Measurements from ENCODE around the gene OAS1. TPM values are rescaled to one million over a fixed set of nuclear protein-coding genes. Genes with fewer than 3 reads are reported as not detected.
"Not testable (repeated sequence)": the region's sequence is repeated elsewhere in the genome, so short reads cannot be mapped to it uniquely, and the experiment has no call there.

Gene OAS1
- total RNA-seq, 2 experiments from 2014 or later = 46.0 to 49.1 TPM

GRCh38 chr12:112941528-112942335 lies 35.0 kb downstream of the OAS1 start:
- Mint-ChIP-seq H3K27ac (no peak overlapping the region), H3K4me3 (no peak overlapping the region), H3K9me3 (no peaks in the 10 kb centered on the region), H3K27me3 (no peaks in the 10 kb centered on the region), H3K36me3 (peaks cover 5% of the 10 kb centered on the region), H3K4me1 (ENCODE audit: low read depth) (peaks cover 28% of the 10 kb centered on the region)
- intact Hi-C loops (cut with micrococcal nuclease) = no loop called here
- POLR2A ChIA-PET = interaction anchor here (1.2 kb wide), 1 partner anchor 36 kb away, joined by 3 read pairs; the partner anchor contains the start of gene OAS2
- CTCF ChIA-PET = interaction anchor here (0.7 kb wide), 1 partner anchor 52 kb away, joined by 4 read pairs; no protein-coding TSS in a partner anchor
- no peak for DNase-seq

GRCh38 chr12:112942572-112942971 lies 35.8 kb downstream of the OAS1 start:
- Mint-ChIP-seq H3K27ac (no peak overlapping the region), H3K36me3 (peaks cover 13% of the 10 kb centered on the region), H3K4me3 (no peak overlapping the region), H3K4me1 (ENCODE audit: low read depth) (peaks cover 23% of the 10 kb centered on the region), H3K27me3 (no peaks in the 10 kb centered on the region), H3K9me3 (peaks cover 4% of the 10 kb centered on the region)
- ChIA-PET POLR2A (interaction anchor here (0.7 to 1.2 kb wide), 2 partner anchors 25 to 36 kb away, joined by 3 read pairs; partner anchors contain the start of gene OAS2), CTCF (no interaction called here)
- intact Hi-C loops (cut with micrococcal nuclease) = no loop called here
- DNase-seq = no peak

GRCh38 chr12:112944024-112944690 lies 37.4 kb downstream of the OAS1 start:
- POLR2A ChIA-PET = no interaction called here
- Mint-ChIP-seq H3K27ac (no peak overlapping the region), H3K4me3 (no peak overlapping the region), H3K9me3 (peaks cover 4% of the 10 kb centered on the region), H3K27me3 (no peaks in the 10 kb centered on the region), H3K4me1 (ENCODE audit: low read depth) (peaks cover 14% of the 10 kb centered on the region), H3K36me3 (peaks cover 14% of the 10 kb centered on the region)
- intact Hi-C loops (cut with micrococcal nuclease) = no loop called here
- CTCF ChIA-PET = interaction anchor here (1.6 kb wide), 1 partner anchor 49 kb away, joined by 5 read pairs; no protein-coding TSS in a partner anchor
- no peak for DNase-seq

- Mint-ChIP-seq H3K4me3 (no peak overlapping the region), H3K27ac (no peak overlapping the region), H3K9me3 (peaks cover 4% of the 10 kb centered on the region), H3K4me1 (ENCODE audit: low read depth) (peaks cover under 1% of the 10 kb centered on the region), H3K36me3 (peaks cover 19% of the 10 kb centered on the region), H3K27me3 (no peaks in the 10 kb centered on the region)
- ChIA-PET CTCF (no interaction called here), POLR2A (no interaction called here)
- DNase-seq = no peak
- intact Hi-C loops (cut with micrococcal nuclease) = no loop called here
Measured at GRCh38 chr12:112945515-112945914, 38.8 kb downstream of the OAS1 start.

- Mint-ChIP-seq H3K36me3 (peaks cover 27% of the 10 kb centered on the region), H3K4me3 (no peak overlapping the region), H3K4me1 (ENCODE audit: low read depth) (no peaks in the 10 kb centered on the region), H3K27me3 (no peaks in the 10 kb centered on the region), H3K9me3 (peaks cover 4% of the 10 kb centered on the region), H3K27ac (no peak overlapping the region)
- ChIA-PET CTCF (interaction anchor here (0.5 kb wide), 1 partner anchor 150 kb away, joined by 3 read pairs; no protein-coding TSS in a partner anchor), POLR2A (no interaction called here)
- no peak for DNase-seq
- intact Hi-C loops (cut with micrococcal nuclease) = no loop called here
Measured at GRCh38 chr12:112946236-112947000, 39.7 kb downstream of the OAS1 start.

GRCh38 chr12:112947314-112947713 lies 40.6 kb downstream of the OAS1 start:
- Mint-ChIP-seq H3K36me3 (peaks cover 32% of the 10 kb centered on the region), H3K27me3 (no peaks in the 10 kb centered on the region), H3K27ac (no peak overlapping the region), H3K4me3 (no peak overlapping the region), H3K9me3 (peaks cover 5% of the 10 kb centered on the region), H3K4me1 (ENCODE audit: low read depth) (no peaks in the 10 kb centered on the region)
- intact Hi-C loops (cut with micrococcal nuclease) = no loop called here
- POLR2A ChIA-PET = no interaction called here
- no peak for DNase-seq
- CTCF ChIA-PET = interaction anchor here (0.5 kb wide), 1 partner anchor 149 kb away, joined by 3 read pairs; no protein-coding TSS in a partner anchor

GRCh38 chr12:112947761-112948160 lies 41.0 kb downstream of the OAS1 start:
- DNase-seq = no peak
- Mint-ChIP-seq H3K4me1 (ENCODE audit: low read depth) (no peaks in the 10 kb centered on the region), H3K27ac (no peak overlapping the region), H3K36me3 (peaks cover 36% of the 10 kb centered on the region), H3K4me3 (no peak overlapping the region), H3K9me3 (peaks cover 8% of the 10 kb centered on the region), H3K27me3 (no peaks in the 10 kb centered on the region)
- ChIA-PET CTCF (interaction anchor here (1.4 kb wide), 1 partner anchor 45 kb away, joined by 6 read pairs; no protein-coding TSS in a partner anchor), POLR2A (no interaction called here)
- intact Hi-C loops (cut with micrococcal nuclease) = no loop called here

- Mint-ChIP-seq H3K27ac (no peak overlapping the region), H3K4me3 (no peak overlapping the region), H3K27me3 (no peaks in the 10 kb centered on the region), H3K9me3 (peaks cover 11% of the 10 kb centered on the region), H3K4me1 (ENCODE audit: low read depth) (no peaks in the 10 kb centered on the region), H3K36me3 (peaks cover 40% of the 10 kb centered on the region)
- DNase-seq = no peak
- CTCF ChIA-PET = interaction anchor here (1.4 kb wide), 1 partner anchor 44 kb away, joined by 6 read pairs; no protein-coding TSS in a partner anchor
- POLR2A ChIA-PET = no interaction called here
- intact Hi-C loops (cut with micrococcal nuclease) = no loop called here
Measured at GRCh38 chr12:112948806-112949205, 42.0 kb downstream of the OAS1 start.

- Mint-ChIP-seq H3K9me3 (peaks cover 11% of the 10 kb centered on the region), H3K4me1 (ENCODE audit: low read depth) (no peaks in the 10 kb centered on the region), H3K4me3 (no peak overlapping the region), H3K27me3 (no peaks in the 10 kb centered on the region), H3K27ac (no peak overlapping the region), H3K36me3 (peaks cover 47% of the 10 kb centered on the region)
- intact Hi-C loops (cut with micrococcal nuclease) = no loop called here
- POLR2A ChIA-PET = no interaction called here
- no peak for DNase-seq
- CTCF ChIA-PET = no interaction called here
Measured at GRCh38 chr12:112950701-112951100, 43.9 kb downstream of the OAS1 start.

GRCh38 chr12:112957125-112957524 lies 50.4 kb downstream of the OAS1 start:
- peaks cover 24% of the 10 kb centered on the region for H3K9me3 Mint-ChIP-seq
- DNase-seq; H3K4me3 Mint-ChIP-seq; intact Hi-C loops (cut with micrococcal nuclease); H3K4me1 Mint-ChIP-seq (ENCODE audit: low read depth); H3K27me3 Mint-ChIP-seq; CTCF ChIA-PET; POLR2A ChIA-PET; H3K27ac Mint-ChIP-seq: not testable (repeated sequence)
- H3K36me3 Mint-ChIP-seq = peaks cover 74% of the 10 kb centered on the region

GRCh38 chr12:112961074-112961473 lies 54.3 kb downstream of the OAS1 start:
- intact Hi-C loops (cut with micrococcal nuclease) = no loop called here
- ChIA-PET POLR2A (interaction anchor here (1.9 kb wide), 1 partner anchor 17 kb away, joined by 6 read pairs; the partner anchor contains the start of gene OAS2), CTCF (interaction anchor here (1.2 kb wide), 1 partner anchor 32 kb away, joined by 4 read pairs; no protein-coding TSS in a partner anchor)
- DNase-seq = peak; percentile 23
- H3K27ac Mint-ChIP-seq = no peak overlapping the region
- peaks cover 64% of the 10 kb centered on the region for H3K36me3 Mint-ChIP-seq
- H3K9me3 Mint-ChIP-seq = peaks cover 16% of the 10 kb centered on the region
- no peaks in the 10 kb centered on the region for H3K4me1 Mint-ChIP-seq (ENCODE audit: low read depth)
- no peaks in the 10 kb centered on the region for H3K27me3 Mint-ChIP-seq
- no peak overlapping the region for H3K4me3 Mint-ChIP-seq

GRCh38 chr12:112961536-112961935 lies 54.8 kb downstream of the OAS1 start:
- peaks cover 61% of the 10 kb centered on the region for H3K36me3 Mint-ChIP-seq
- H3K9me3 Mint-ChIP-seq = peaks cover 16% of the 10 kb centered on the region
- POLR2A ChIA-PET = interaction anchor here (1.9 kb wide), 1 partner anchor 17 kb away, joined by 6 read pairs; the partner anchor contains the start of gene OAS2
- intact Hi-C loops (cut with micrococcal nuclease) = no loop called here
- no peak overlapping the region for H3K27ac Mint-ChIP-seq
- no peak for DNase-seq
- no peak overlapping the region for H3K4me3 Mint-ChIP-seq
- CTCF ChIA-PET = no interaction called here
- H3K27me3 Mint-ChIP-seq = no peaks in the 10 kb centered on the region
- H3K4me1 Mint-ChIP-seq (ENCODE audit: low read depth) = no peaks in the 10 kb centered on the region
